ENCODE data around the gene RAD51B. TPM values are rescaled to one million over a fixed set of nuclear protein-coding genes. Genes with fewer than 3 reads are reported as not detected.
A peak's percentile ranks its signal among the peaks of the same experiment; 100 is the strongest.

RAD51B gene
- total and polyA plus RNA-seq, 9 of the 15 experiments (the other 6 are each of a cell fraction or from before 2014, with no cell fraction given) = 8.5 to 17.3 (median 11.3) TPM

GRCh38 chr14:68421116-68421515, 601.5 kb downstream of the RAD51B start (continued):
- TF ChIP-seq CHD7 (IDR thresholded peaks at IDR 0.05; ENCODE audit: low read depth, low read length) = no peak
- TF ChIP-seq MYC (IDR thresholded peaks at IDR 0.05; ENCODE audit: low read depth, low read length) = no peak
- no peak for TF ChIP-seq MYC (CRISPR knock-in tag; IDR thresholded peaks at IDR 0.05; ENCODE audit: borderline replicate concordance, low read depth)
- no peak for TF ChIP-seq GTF2F1 (IDR thresholded peaks at IDR 0.05; ENCODE audit: low read depth, low read length)
- no peak for TF ChIP-seq HDAC6 (IDR thresholded peaks at IDR 0.05; ENCODE audit: low read depth, low read length)
- no peak for TF ChIP-seq ZNF609 (CRISPR knock-in tag; IDR thresholded peaks at IDR 0.05; ENCODE audit: borderline replicate concordance)
- TF ChIP-seq RCOR1 (IDR thresholded peaks at IDR 0.05; ENCODE audit: borderline replicate concordance in 1 of 2, low read depth in 2 of 2, low read length in 2 of 2) = peak in 1 of 2 experiments; percentile 83; a peak in 1 of 4 replicates
- TF ChIP-seq DPF2 (IDR thresholded peaks at IDR 0.05) = no peak
- no peak for TF ChIP-seq ZNF12 (CRISPR knock-in tag; IDR thresholded peaks at IDR 0.05)
- TF ChIP-seq ZFP36 (IDR thresholded peaks at IDR 0.05; ENCODE audit: low read depth, low read length, partially characterized antibody) = no peak

All from K562 (cell line).